ENCODE measurements around the gene PTCH1.

Gene PTCH1

GRCh38 chr9:95451065-95451426, 65.7 kb downstream of the PTCH1 start:
- H3K27me3 ChIP-seq (ENCODE audit: insufficient read depth, low read depth, severe bottlenecking) = no peaks in the 10 kb centered on the region
- TF ChIP-seq, protein P1, sequence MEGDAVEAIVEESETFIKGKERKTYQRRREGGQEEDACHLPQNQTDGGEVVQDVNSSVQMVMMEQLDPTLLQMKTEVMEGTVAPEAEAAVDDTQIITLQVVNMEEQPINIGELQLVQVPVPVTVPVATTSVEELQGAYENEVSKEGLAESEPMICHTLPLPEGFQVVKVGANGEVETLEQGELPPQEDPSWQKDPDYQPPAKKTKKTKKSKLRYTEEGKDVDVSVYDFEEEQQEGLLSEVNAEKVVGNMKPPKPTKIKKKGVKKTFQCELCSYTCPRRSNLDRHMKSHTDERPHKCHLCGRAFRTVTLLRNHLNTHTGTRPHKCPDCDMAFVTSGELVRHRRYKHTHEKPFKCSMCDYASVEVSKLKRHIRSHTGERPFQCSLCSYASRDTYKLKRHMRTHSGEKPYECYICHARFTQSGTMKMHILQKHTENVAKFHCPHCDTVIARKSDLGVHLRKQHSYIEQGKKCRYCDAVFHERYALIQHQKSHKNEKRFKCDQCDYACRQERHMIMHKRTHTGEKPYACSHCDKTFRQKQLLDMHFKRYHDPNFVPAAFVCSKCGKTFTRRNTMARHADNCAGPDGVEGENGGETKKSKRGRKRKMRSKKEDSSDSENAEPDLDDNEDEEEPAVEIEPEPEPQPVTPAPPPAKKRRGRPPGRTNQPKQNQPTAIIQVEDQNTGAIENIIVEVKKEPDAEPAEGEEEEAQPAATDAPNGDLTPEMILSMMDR (IDR thresholded peaks at IDR 0.05; ENCODE audit: low read depth, low read length) = no peak
- DNase-seq = no peak
- peaks cover 90% of the 10 kb centered on the region for H3K36me3 ChIP-seq
- no peaks in the 10 kb centered on the region for H3K9me3 ChIP-seq (ENCODE audit: severe bottlenecking)
- H3K4me3 ChIP-seq (ENCODE audit: low read depth, low read length) = no peak overlapping the region
- no peak overlapping the region for H3K27ac ChIP-seq

GRCh38 chr9:95450171-95451064, 66.4 kb downstream of the PTCH1 start:
- peaks cover 89% of the 10 kb centered on the region for H3K36me3 ChIP-seq
- TF ChIP-seq, protein P1 (IDR thresholded peaks at IDR 0.05; ENCODE audit: low read depth, low read length) = no peak

DNA sequence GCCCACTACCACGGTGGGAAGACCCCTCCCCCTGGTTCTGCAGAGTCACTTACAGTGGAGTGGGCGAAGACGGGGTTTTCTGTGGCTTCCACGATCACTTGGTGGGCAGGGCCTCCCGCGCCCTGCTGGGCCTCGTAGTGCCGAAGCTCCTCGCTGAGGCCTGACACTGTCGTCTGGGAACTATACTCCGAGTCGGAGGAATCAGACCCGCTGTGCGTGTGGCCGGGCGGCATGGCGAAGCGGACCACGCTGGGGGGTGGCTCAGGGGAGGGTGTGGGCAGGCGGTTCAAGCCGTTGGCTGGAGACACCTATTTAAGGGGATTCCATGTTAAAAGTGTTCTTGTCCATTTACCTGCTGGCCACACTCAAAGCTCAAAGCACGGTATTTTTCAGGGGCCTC, 67.8 kb downstream of the PTCH1 start:
- TF ChIP-seq, protein P1 (IDR thresholded peaks at IDR 0.05; ENCODE audit: low read depth, low read length) = no peak
- Histone ChIP-seq H3K4me3 (ENCODE audit: low read depth, low read length) (no peak overlapping the region), H3K36me3 (peaks cover 88% of the 10 kb centered on the region), H3K27ac (no peak overlapping the region), H3K9me3 (ENCODE audit: severe bottlenecking) (no peaks in the 10 kb centered on the region), H3K27me3 (ENCODE audit: insufficient read depth, low read depth, severe bottlenecking) (no peaks in the 10 kb centered on the region)
- no peak for DNase-seq

More at GRCh38 chr9:95450171-95451064, 66.4 kb downstream of the PTCH1 start:
- H3K4me3 ChIP-seq (ENCODE audit: low read depth, low read length) = no peak overlapping the region
- no peak overlapping the region for H3K27ac ChIP-seq
- H3K27me3 ChIP-seq (ENCODE audit: insufficient read depth, low read depth, severe bottlenecking) = no peaks in the 10 kb centered on the region
- H3K9me3 ChIP-seq (ENCODE audit: severe bottlenecking) = no peaks in the 10 kb centered on the region
- no peak for DNase-seq

GRCh38 chr9:95447660-95448420, 68.9 kb downstream of the PTCH1 start:
- Histone ChIP-seq H3K36me3 (peaks cover 78% of the 10 kb centered on the region), H3K4me3 (ENCODE audit: low read depth, low read length) (no peak overlapping the region), H3K27me3 (ENCODE audit: insufficient read depth, low read depth, severe bottlenecking) (no peaks in the 10 kb centered on the region), H3K27ac (no peak overlapping the region), H3K9me3 (ENCODE audit: severe bottlenecking) (no peaks in the 10 kb centered on the region)
- DNase-seq = no peak
- TF ChIP-seq, protein P1 (IDR thresholded peaks at IDR 0.05; ENCODE audit: low read depth, low read length) = no peak

- no peaks in the 10 kb centered on the region for H3K27me3 ChIP-seq (ENCODE audit: insufficient read depth, low read depth, severe bottlenecking)
- H3K36me3 ChIP-seq = peaks cover 73% of the 10 kb centered on the region
- no peaks in the 10 kb centered on the region for H3K9me3 ChIP-seq (ENCODE audit: severe bottlenecking)
- H3K4me3 ChIP-seq (ENCODE audit: low read depth, low read length) = no peak overlapping the region
- no peak for DNase-seq
- TF ChIP-seq, protein P1 (IDR thresholded peaks at IDR 0.05; ENCODE audit: low read depth, low read length) = no peak
- H3K27ac ChIP-seq = no peak overlapping the region
Measured at GRCh38 chr9:95446984-95447383, 69.8 kb downstream of the PTCH1 start.
